ENCODE results near the gene KANK2.
"Not testable (repeated sequence)": the region's sequence is repeated elsewhere in the genome, so short reads cannot be mapped to it uniquely, and the experiment has no call there.

DNA sequence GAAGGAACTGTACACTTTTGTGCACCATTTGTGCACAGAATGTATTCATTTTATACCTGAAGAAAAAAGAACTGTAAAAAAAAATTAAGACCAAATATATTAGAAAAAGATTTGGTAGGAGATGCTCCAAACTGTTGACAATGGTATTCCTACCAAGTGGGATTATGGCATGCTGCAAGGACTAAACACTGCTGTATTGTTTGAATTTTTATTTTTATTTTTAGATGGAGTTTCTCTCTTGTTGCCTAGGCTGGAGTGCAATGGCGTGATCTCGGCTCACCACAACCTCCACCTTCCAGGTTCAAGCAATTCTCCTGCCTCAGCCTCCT, 36.9 kb downstream of the KANK2 start:
- TF ChIP-seq, protein P1, sequence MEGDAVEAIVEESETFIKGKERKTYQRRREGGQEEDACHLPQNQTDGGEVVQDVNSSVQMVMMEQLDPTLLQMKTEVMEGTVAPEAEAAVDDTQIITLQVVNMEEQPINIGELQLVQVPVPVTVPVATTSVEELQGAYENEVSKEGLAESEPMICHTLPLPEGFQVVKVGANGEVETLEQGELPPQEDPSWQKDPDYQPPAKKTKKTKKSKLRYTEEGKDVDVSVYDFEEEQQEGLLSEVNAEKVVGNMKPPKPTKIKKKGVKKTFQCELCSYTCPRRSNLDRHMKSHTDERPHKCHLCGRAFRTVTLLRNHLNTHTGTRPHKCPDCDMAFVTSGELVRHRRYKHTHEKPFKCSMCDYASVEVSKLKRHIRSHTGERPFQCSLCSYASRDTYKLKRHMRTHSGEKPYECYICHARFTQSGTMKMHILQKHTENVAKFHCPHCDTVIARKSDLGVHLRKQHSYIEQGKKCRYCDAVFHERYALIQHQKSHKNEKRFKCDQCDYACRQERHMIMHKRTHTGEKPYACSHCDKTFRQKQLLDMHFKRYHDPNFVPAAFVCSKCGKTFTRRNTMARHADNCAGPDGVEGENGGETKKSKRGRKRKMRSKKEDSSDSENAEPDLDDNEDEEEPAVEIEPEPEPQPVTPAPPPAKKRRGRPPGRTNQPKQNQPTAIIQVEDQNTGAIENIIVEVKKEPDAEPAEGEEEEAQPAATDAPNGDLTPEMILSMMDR (IDR thresholded peaks at IDR 0.05) = not testable (repeated sequence)
- TF ChIP-seq POLR2A (IDR thresholded peaks at IDR 0.05) = not testable (repeated sequence)

Measured in adrenal gland (tissue), 5 donors.